ENCODE data around the gene ACSL3. TPM values are rescaled to one million over a fixed set of nuclear protein-coding genes. Genes with fewer than 3 reads are reported as not detected.
"Not testable (repeated sequence)": the region's sequence is repeated elsewhere in the genome, so short reads cannot be mapped to it uniquely, and the experiment has no call there.

Gene ACSL3
- total RNA-seq (2014; rRNA removed; shearing (Covaris generic); ENCODE audit: low replicate concordance): 100 and 171 TPM in 2 replicates

- DNase-seq (ENCODE audit: low read depth): peak; percentile 90
- in situ Hi-C loops (cut with HindIII; ENCODE audit: low pct_unique_long_range_greater_than_20kb, low sequenced_read_pairs): no loop called here
Measured at GRCh38 chr2:222860740-222861410, at the start of gene ACSL3. ACSL3 (plus strand) TSS chr2:222861036; CDS start chr2:222908773, 47,737 bp downstream.

DNA sequence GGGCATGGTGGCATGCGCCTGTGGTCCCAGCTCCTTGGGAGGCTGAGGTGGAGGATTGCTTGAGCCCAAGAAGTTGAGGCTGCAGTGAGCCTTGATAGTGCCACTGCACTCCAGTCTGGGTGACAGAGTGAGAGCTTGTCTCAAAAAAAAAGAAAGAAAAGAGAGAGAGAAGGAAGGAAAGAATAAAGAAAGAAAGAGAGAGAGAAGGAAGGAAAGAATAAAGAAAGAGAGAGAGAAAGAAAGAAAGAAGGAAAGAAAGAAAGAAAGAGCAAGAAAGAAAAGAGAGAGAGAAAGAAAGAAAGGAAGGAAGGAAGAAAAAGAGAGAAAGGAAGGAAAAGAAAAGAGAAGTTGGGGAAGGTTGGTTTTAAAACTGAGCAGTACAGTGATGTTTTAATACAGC, 49.0 kb upstream of the ACSL3 start:
- DNase-seq (ENCODE audit: low read depth): no peak
- in situ Hi-C loops (cut with HindIII; ENCODE audit: low pct_unique_long_range_greater_than_20kb, low sequenced_read_pairs): no loop called here

GRCh38 chr2:222813177-222813843, 47.5 kb upstream of the ACSL3 start:
- in situ Hi-C loops (cut with HindIII; ENCODE audit: low pct_unique_long_range_greater_than_20kb, low sequenced_read_pairs): no loop called here
- peak; percentile 37 for DNase-seq (ENCODE audit: low read depth)

- in situ Hi-C loops (cut with HindIII; ENCODE audit: low pct_unique_long_range_greater_than_20kb, low sequenced_read_pairs): no loop called here
- DNase-seq (ENCODE audit: low read depth): peak; percentile 17
Measured at GRCh38 chr2:222819722-222820333, 41.0 kb upstream of the ACSL3 start.

DNA sequence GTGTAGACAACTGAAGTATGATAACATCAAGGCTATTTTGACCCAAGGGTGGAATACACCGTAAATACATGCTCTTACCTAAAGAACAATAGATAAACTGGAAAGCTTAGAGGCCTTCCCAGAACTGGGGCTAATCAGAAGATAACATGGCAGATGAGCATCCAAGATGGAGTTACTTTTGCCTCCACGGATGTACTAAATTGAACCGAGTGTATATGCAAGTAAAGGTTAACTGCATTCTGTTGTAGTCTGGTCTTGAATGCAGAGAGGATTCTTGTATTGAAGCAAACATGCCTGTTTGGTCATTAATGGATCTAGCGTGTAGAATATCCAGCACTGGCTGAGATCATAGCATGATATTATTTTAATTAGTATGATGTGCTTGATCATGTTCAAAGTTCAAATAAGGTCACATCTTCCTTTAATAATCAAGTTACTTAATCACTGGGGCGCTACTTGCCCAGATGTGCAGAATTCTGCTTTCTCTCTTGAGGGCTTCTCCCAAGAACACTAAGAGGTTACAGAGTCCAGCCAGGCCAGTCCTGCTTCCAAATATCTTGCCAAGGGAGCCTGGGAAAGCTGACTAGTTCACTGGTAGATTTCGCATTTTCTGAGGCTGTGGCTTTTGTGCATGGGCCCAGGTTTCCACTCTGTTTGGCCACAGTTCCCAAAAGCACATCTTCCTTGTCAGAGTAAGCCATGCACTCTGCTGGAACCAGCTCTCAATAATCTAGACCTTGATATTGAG, 37.5 kb upstream of the ACSL3 start:
- no peak for DNase-seq (ENCODE audit: low read depth)
- in situ Hi-C loops (cut with HindIII; ENCODE audit: low pct_unique_long_range_greater_than_20kb, low sequenced_read_pairs): no loop called here

- in situ Hi-C loops (cut with HindIII; ENCODE audit: low pct_unique_long_range_greater_than_20kb, low sequenced_read_pairs): no loop called here
- no peak for DNase-seq (ENCODE audit: low read depth)
Measured at GRCh38 chr2:222825031-222825430, 35.8 kb upstream of the ACSL3 start.

- no peak for DNase-seq (ENCODE audit: low read depth)
- in situ Hi-C loops (cut with HindIII; ENCODE audit: low pct_unique_long_range_greater_than_20kb, low sequenced_read_pairs): no loop called here
Measured at GRCh38 chr2:222827417-222827816, 33.4 kb upstream of the ACSL3 start.

DNA sequence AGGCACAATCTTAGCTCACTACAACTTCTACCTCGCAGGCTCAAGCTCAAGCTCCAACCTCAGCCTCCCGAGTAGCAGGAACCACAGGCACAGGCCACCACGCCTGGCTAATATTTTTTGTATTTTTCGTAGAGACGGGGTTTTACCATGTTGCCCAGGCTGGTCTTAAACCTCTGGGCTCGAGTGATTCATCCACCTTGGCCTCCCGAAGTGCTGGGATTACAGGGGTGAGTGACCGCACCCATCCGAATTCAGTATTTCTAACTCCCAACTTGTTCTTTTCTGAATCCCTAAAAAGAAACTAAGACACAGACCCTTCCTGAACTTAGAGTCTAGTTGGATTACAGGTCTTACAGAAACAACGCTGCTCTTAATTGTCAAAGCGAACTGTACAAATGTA, 32.3 kb upstream of the ACSL3 start:
- DNase-seq (ENCODE audit: low read depth): no peak
- in situ Hi-C loops (cut with HindIII; ENCODE audit: low pct_unique_long_range_greater_than_20kb, low sequenced_read_pairs): no loop called here

GRCh38 chr2:222830164-222830563, 30.7 kb upstream of the ACSL3 start:
- in situ Hi-C loops (cut with HindIII; ENCODE audit: low pct_unique_long_range_greater_than_20kb, low sequenced_read_pairs): no loop called here
- DNase-seq (ENCODE audit: low read depth): no peak

DNA sequence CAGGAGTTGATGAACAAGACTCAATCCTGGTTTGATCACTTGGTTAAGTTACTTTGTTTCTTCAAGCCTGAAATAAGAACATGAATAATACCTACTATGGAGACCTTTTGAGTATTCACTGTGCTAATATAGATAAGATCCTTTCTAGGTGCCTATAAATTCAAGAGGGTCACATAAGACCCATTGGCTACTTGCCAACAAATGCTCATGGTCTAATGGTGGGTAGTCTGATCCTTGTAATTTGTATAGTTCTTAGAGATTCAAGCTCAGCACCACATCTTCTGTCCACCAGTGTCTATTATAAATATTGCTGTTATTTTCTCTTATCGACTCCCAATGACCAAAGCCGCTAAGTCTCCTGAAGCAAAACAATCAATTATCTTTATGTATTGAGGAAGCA, 27.4 kb upstream of the ACSL3 start:
- in situ Hi-C loops (cut with HindIII; ENCODE audit: low pct_unique_long_range_greater_than_20kb, low sequenced_read_pairs): no loop called here
- no peak for DNase-seq (ENCODE audit: low read depth)

GRCh38 chr2:222835143-222835822, 25.6 kb upstream of the ACSL3 start:
- in situ Hi-C loops (cut with HindIII; ENCODE audit: low pct_unique_long_range_greater_than_20kb, low sequenced_read_pairs): no loop called here
- peak; percentile 66 for DNase-seq (ENCODE audit: low read depth)

DNA sequence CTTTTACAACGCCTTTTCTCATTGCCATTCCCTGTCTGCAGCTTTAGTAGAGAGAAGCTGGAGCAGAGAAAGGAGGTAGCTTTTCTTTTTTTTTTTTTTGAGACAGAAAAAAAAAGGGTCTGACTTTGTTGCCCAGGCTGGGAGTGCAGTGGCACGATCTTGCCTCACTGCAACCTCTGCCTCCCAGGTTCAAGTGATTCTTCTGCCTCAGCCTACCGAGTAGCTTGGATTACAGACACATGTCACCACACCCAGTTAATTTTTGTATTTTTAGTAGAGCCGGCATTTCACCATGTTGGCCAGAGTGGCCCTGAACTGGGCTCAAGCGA, 25.0 kb upstream of the ACSL3 start:
- DNase-seq (ENCODE audit: low read depth): no peak
- in situ Hi-C loops (cut with HindIII; ENCODE audit: low pct_unique_long_range_greater_than_20kb, low sequenced_read_pairs): no loop called here

GRCh38 chr2:222837643-222838056, 23.2 kb upstream of the ACSL3 start:
- in situ Hi-C loops (cut with HindIII; ENCODE audit: low pct_unique_long_range_greater_than_20kb, low sequenced_read_pairs): no loop called here
- peak; percentile 88 for DNase-seq (ENCODE audit: low read depth)

GRCh38 chr2:222840060-222840802, 20.6 kb upstream of the ACSL3 start:
- no peak for DNase-seq (ENCODE audit: low read depth)
- in situ Hi-C loops (cut with HindIII; ENCODE audit: low pct_unique_long_range_greater_than_20kb, low sequenced_read_pairs): no loop called here

- in situ Hi-C loops (cut with HindIII; ENCODE audit: low pct_unique_long_range_greater_than_20kb, low sequenced_read_pairs): no loop called here
- DNase-seq (ENCODE audit: low read depth): no peak
Measured at GRCh38 chr2:222842491-222843174, 18.2 kb upstream of the ACSL3 start.

DNA sequence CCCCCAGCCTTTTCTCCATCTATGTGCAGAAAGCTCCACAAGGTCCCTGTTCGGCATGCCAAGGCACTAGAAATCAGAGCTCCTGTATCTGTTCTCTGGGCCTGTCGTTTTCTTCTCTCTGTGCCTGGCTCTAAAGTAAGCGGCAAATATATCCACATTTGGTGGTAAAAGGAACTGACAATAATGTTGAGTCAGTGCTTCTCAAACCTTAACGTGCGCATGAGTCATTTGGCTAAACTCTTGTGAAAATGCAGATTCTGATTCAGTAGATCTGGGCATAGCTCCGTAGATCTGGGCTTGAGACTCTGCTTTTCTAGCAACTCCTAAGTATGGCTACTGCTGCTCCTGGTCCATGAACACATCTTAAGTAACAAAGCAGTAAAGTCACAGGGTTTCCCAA, 16.5 kb upstream of the ACSL3 start:
- DNase-seq (ENCODE audit: low read depth): peak; percentile 69
- in situ Hi-C loops (cut with HindIII; ENCODE audit: low pct_unique_long_range_greater_than_20kb, low sequenced_read_pairs): no loop called here

GRCh38 chr2:222845314-222845713, 15.5 kb upstream of the ACSL3 start:
- in situ Hi-C loops (cut with HindIII; ENCODE audit: low pct_unique_long_range_greater_than_20kb, low sequenced_read_pairs); DNase-seq (ENCODE audit: low read depth): not testable (repeated sequence)

All from Caki2 (cell line).